SK-N-MC (cell line): Measurements from ENCODE around the gene FOXJ1.

Source experiments
- EZH2 ChIP-seq: fragments of 200-600 bp; sonication (generic); IDR thresholded peaks from one replicate; pipeline ENCODE4 v1.6.1; 2017; ENCODE audit warnings: antibody characterized with exemption
- FOXP2 ChIP-seq: optimal IDR thresholded peaks from 2 replicates; pipeline ENCODE3; 2011; ENCODE audit warnings: mild to moderate bottlenecking, moderate library complexity; ENCODE audit not compliant: insufficient read depth; ENCODE audit errors: extremely low read length, control extremely low read depth
- POLR2AphosphoS5 ChIP-seq: IDR thresholded peaks from 2 replicates; pipeline ENCODE4 v1.6.1; 2012; ENCODE audit warnings: mild to moderate bottlenecking, low read depth, low read length, borderline replicate concordance

GRCh38 chr17:76087531-76087930, 53.5 kb downstream of the FOXJ1 start:
- no peak for TF ChIP-seq POLR2AphosphoS5
- TF ChIP-seq EZH2, result no peak
- no peak for TF ChIP-seq FOXP2
